Uterus (tissue), 2 donors: ENCODE results near the gene ALS2.
"Not testable (repeated sequence)": the region's sequence is repeated elsewhere in the genome, so short reads cannot be mapped to it uniquely, and the experiment has no call there.

Experiments used
- CTCF ChIP-seq, 4 experiments: fragments of 200-600 bp in 2 of 4; fragments of 450-650 bp in 2 of 4; sonication (generic) in 2 of 4; IDR thresholded peaks; one replicate each; pipeline ENCODE4 v1.5.1; 2016 to 2019; ENCODE audit warnings: antibody characterized with exemption in 4 of 4, mild to moderate bottlenecking in 2 of 4, moderate library complexity in 1 of 4
- POLR2A ChIP-seq, 2 donors: fragments of 450-650 bp; IDR thresholded peaks; one replicate each; pipeline ENCODE4 v1.6.1; 2016; ENCODE audit warnings: antibody characterized with exemption in 2 of 2, mild to moderate bottlenecking in 1 of 2, moderate library complexity in 1 of 2

DNA sequence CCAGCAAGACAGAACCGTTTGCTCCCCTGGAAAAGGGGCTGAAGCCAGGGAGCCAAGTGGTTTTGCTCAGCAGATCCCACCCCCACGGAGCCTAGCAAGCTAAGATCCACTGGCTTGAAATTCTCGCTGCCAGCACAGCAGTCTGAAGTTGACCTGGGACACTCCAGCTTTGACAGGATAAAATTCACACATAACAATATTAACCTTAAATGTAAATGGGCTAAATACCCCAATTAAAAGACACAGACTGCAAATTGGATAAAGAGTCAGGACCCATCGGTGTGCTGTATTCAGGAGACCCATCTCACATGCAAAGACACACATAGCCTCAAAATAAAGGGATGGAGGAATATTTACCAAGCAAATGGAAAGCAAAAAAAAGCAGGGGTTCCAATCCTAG lies 109.5 kb downstream of the ALS2 start:
- TF ChIP-seq CTCF, POLR2A (IDR thresholded peaks at IDR 0.05): not testable (repeated sequence)
